Neural progenitor cell (in vitro differentiated cells): ENCODE data around the gene MED28. TPM values are rescaled to one million over a fixed set of nuclear protein-coding genes. Genes with fewer than 3 reads are reported as not detected.

Experiments used
- DNase-seq: peaks from one replicate; pipeline ENCODE4 v3.0.0-alpha.2; 2016; ENCODE audit warnings: low spot score
- H2AFZ ChIP-seq: fragments of 200-600 bp; sonication (generic); replicated peaks from 2 replicates; pipeline ENCODE4 v1.6.1; 2016; ENCODE audit warnings: antibody characterized with exemption
- H3F3A ChIP-seq: fragments of 200-600 bp; sonication (generic); 2 replicates; pipeline ENCODE4 v1.6.1; 2016; ENCODE audit warnings: antibody characterized with exemption, low read depth
- H3K27ac ChIP-seq: fragments of 200-600 bp; sonication (generic); 2 replicates; pipeline ENCODE4 v1.5.1; 2016; ENCODE audit warnings: mild to moderate bottlenecking
- H3K27me3 ChIP-seq: fragments of 200-600 bp; sonication (generic); 2 replicates; pipeline ENCODE4 v1.6.1; 2016; ENCODE audit warnings: mild to moderate bottlenecking, moderate library complexity
- H3K36me3 ChIP-seq: fragments of 200-600 bp; sonication (generic); 2 replicates; pipeline ENCODE4 v1.5.1; 2016
- H3K4me1 ChIP-seq: fragments of 200-600 bp; sonication (generic); 2 replicates; pipeline ENCODE4 v1.6.1; 2016; ENCODE audit warnings: mixed run types
- H3K4me2 ChIP-seq: fragments of 200-600 bp; sonication (generic); 2 replicates; pipeline ENCODE4 v1.6.1; 2016
- H3K4me3 ChIP-seq: fragments of 200-600 bp; sonication (generic); 2 replicates; pipeline ENCODE4 v1.5.1; 2016
- H3K79me2 ChIP-seq: fragments of 200-600 bp; sonication (generic); 2 replicates; pipeline ENCODE4 v1.6.1; 2016; ENCODE audit warnings: low read depth
- H3K9ac ChIP-seq: fragments of 200-600 bp; sonication (generic); 2 replicates; pipeline ENCODE4 v1.6.1; 2016
- H3K9me3 ChIP-seq: fragments of 200-600 bp; sonication (generic); 2 replicates; pipeline ENCODE4 v1.5.1; 2016; ENCODE audit warnings: low read depth
- H4K20me1 ChIP-seq: fragments of 200-600 bp; sonication (generic); 2 replicates; pipeline ENCODE4 v1.6.1; 2016; ENCODE audit warnings: low read depth
- H3K27ac Mint-ChIP-seq: 3 replicates; pipeline ENCODE4 v1.8.0; 2021; ENCODE audit warnings: mixed read lengths
- H3K27me3 Mint-ChIP-seq: 2 replicates; pipeline ENCODE4 v1.8.0; 2022; ENCODE audit warnings: low read depth, mild to moderate bottlenecking, inconsistent platforms, moderate library complexity, mixed read lengths; ENCODE audit not compliant: insufficient read depth
- H3K36me3 Mint-ChIP-seq: 3 replicates; pipeline ENCODE4 v1.8.0; 2021; ENCODE audit warnings: mixed read lengths
- H3K4me1 Mint-ChIP-seq: 3 replicates; pipeline ENCODE4 v1.8.0; 2021; ENCODE audit warnings: mixed read lengths
- H3K4me3 Mint-ChIP-seq: 3 replicates; pipeline ENCODE4 v1.8.0; 2021; ENCODE audit warnings: mild to moderate bottlenecking, moderate library complexity, mixed read lengths
- H3K9me3 Mint-ChIP-seq: 3 replicates; pipeline ENCODE4 v1.8.0; 2020; ENCODE audit warnings: mixed read lengths
- CTCF ChIP-seq: fragments of 200-600 bp; sonication (generic); IDR thresholded peaks from 2 replicates; pipeline ENCODE4 v1.5.1; 2017; ENCODE audit warnings: antibody characterized with exemption, mild to moderate bottlenecking
- EZH2 ChIP-seq: fragments of 200-600 bp; sonication (generic); IDR thresholded peaks from 2 replicates; pipeline ENCODE4 v1.6.1; 2017; ENCODE audit warnings: antibody characterized with exemption, mild to moderate bottlenecking, moderate library complexity
- EZH2phosphoT487 ChIP-seq: fragments of 200-600 bp; sonication (generic); IDR thresholded peaks from 2 replicates; pipeline ENCODE4 v1.6.1; 2017; ENCODE audit warnings: antibody characterized with exemption
- total RNA-seq: library from RNA; depleted of rRNA; stranded (reverse); fragments of >200 nt; gene quantifications from 2 replicates; pipeline ENCODE4 v1.2.3, GENCODE V29; 2015; ENCODE audit warnings: low replicate concordance

MED28 gene
- total RNA-seq, 1 donor from 2014 or later, result 45.8 TPM

GRCh38 chr4:17633600-17633999, 19.2 kb downstream of the MED28 start:
- Histone ChIP-seq H2AFZ (no peak overlapping the region), H3K4me1 (peaks cover 6% of the 10 kb centered on the region), H3K9ac (no peak overlapping the region), H3K9me3 (no peaks in the 10 kb centered on the region), H3K79me2 (no peaks in the 10 kb centered on the region), H3F3A (peaks cover 31% of the 10 kb centered on the region), H3K27ac (no peak overlapping the region), H4K20me1 (peaks cover 12% of the 10 kb centered on the region), H3K4me3 (no peak overlapping the region), H3K4me2 (no peak overlapping the region), H3K36me3 (peaks cover 12% of the 10 kb centered on the region), H3K27me3 (no peaks in the 10 kb centered on the region)
- no peak overlapping the region for H3K27ac Mint-ChIP-seq
- peaks cover 20% of the 10 kb centered on the region for H3K36me3 Mint-ChIP-seq
- H3K4me1 Mint-ChIP-seq, result no peaks in the 10 kb centered on the region
- no peaks in the 10 kb centered on the region for H3K27me3 Mint-ChIP-seq
- no peaks in the 10 kb centered on the region for H3K9me3 Mint-ChIP-seq
- no peak for DNase-seq
- TF ChIP-seq EZH2 (no peak), EZH2phosphoT487 (no peak), CTCF (no peak)
- no peak overlapping the region for H3K4me3 Mint-ChIP-seq

- H3K36me3 ChIP-seq, result peaks cover 12% of the 10 kb centered on the region
- no peak overlapping the region for H3K4me2 ChIP-seq
- no peaks in the 10 kb centered on the region for H3K27me3 Mint-ChIP-seq
- no peak overlapping the region for H3K4me3 Mint-ChIP-seq
- peaks cover 12% of the 10 kb centered on the region for H4K20me1 ChIP-seq
- H3K4me1 ChIP-seq, result peaks cover 6% of the 10 kb centered on the region
- H3F3A ChIP-seq, result peaks cover 31% of the 10 kb centered on the region
- no peaks in the 10 kb centered on the region for H3K27me3 ChIP-seq
- H3K36me3 Mint-ChIP-seq, result peaks cover 14% of the 10 kb centered on the region
- no peak overlapping the region for H3K4me3 ChIP-seq
- TF ChIP-seq EZH2 (no peak), EZH2phosphoT487 (no peak), CTCF (no peak)
- no peaks in the 10 kb centered on the region for H3K9me3 Mint-ChIP-seq
- no peaks in the 10 kb centered on the region for H3K79me2 ChIP-seq
- H3K4me1 Mint-ChIP-seq, result no peaks in the 10 kb centered on the region
- H3K27ac Mint-ChIP-seq, result no peak overlapping the region
- H3K9ac ChIP-seq, result no peak overlapping the region
- no peak for DNase-seq
- no peaks in the 10 kb centered on the region for H3K9me3 ChIP-seq
- no peak overlapping the region for H2AFZ ChIP-seq
- no peak overlapping the region for H3K27ac ChIP-seq
Measured at GRCh38 chr4:17635056-17635455, 20.6 kb downstream of the MED28 start.

- peaks cover 31% of the 10 kb centered on the region for H3F3A ChIP-seq
- H3K27me3 ChIP-seq, result no peaks in the 10 kb centered on the region
- no peaks in the 10 kb centered on the region for H3K9me3 ChIP-seq
- no peak overlapping the region for H2AFZ ChIP-seq
- H3K27ac Mint-ChIP-seq, result no peak overlapping the region
- H3K9me3 Mint-ChIP-seq, result no peaks in the 10 kb centered on the region
- H3K4me1 Mint-ChIP-seq, result no peaks in the 10 kb centered on the region
- peaks cover 6% of the 10 kb centered on the region for H3K36me3 ChIP-seq
- no peak overlapping the region for H3K9ac ChIP-seq
- no peaks in the 10 kb centered on the region for H3K79me2 ChIP-seq
- H4K20me1 ChIP-seq, result peaks cover 9% of the 10 kb centered on the region
- H3K27ac ChIP-seq, result peak overlapping the region; percentile 17
- H3K27me3 Mint-ChIP-seq, result no peaks in the 10 kb centered on the region
- H3K36me3 Mint-ChIP-seq, result peaks cover 14% of the 10 kb centered on the region
- no peak overlapping the region for H3K4me3 ChIP-seq
- H3K4me2 ChIP-seq, result no peak overlapping the region
- DNase-seq, result no peak
- H3K4me3 Mint-ChIP-seq, result no peak overlapping the region
- peaks cover 6% of the 10 kb centered on the region for H3K4me1 ChIP-seq
- TF ChIP-seq EZH2 (no peak), EZH2phosphoT487 (no peak), CTCF (no peak)
Measured at GRCh38 chr4:17636341-17636695, 21.9 kb downstream of the MED28 start.
